Endothelial cell of umbilical vein (primary cell): ENCODE data around the gene AKT3. TPM values are rescaled to one million over a fixed set of nuclear protein-coding genes. Genes with fewer than 3 reads are reported as not detected.
A peak's percentile ranks its signal among the peaks of the same experiment; 100 is the strongest.

Experiments used
- BruUV-seq: library from RNA; stranded (reverse); fragments of 400-500 nt; replicated peaks from 2 replicates; lab custom pipeline; 2021; lab: Mats Ljungman, UMichigan
- CTCF ChIA-PET: fragments of 300-600, 350-600 bp; sonication (Branson Sonifier 250); formaldehyde crosslinking; loops from one replicate; lab custom pipeline; 2021; ENCODE audit warnings: antibody characterized with exemption, inconsistent platforms; lab: Charles Lee
- POLR2A ChIA-PET: fragments of 300-600, 350-600 bp; sonication (Branson Sonifier 250); formaldehyde crosslinking; loops from one replicate; lab custom pipeline; 2021; ENCODE audit warnings: antibody characterized with exemption, inconsistent platforms; lab: Charles Lee
- DNase-seq: peaks from one replicate; pipeline ENCODE4 v3.0.0-alpha.2; 2011; ENCODE audit warnings: low read depth, low spot score
- FAIRE-seq: peaks from 2 replicates; lab custom pipeline; 2011; peaks lifted over from hg19 to GRCh38; lab: Jason Lieb, UNC
- H2AFZ ChIP-seq: 2 replicates; pipeline ENCODE4 v1.6.0; 2012; ENCODE audit warnings: low read depth, low read length, control low read depth, inconsistent platforms
- H3K27ac ChIP-seq: 2 replicates; pipeline ENCODE4 v1.5.1; 2011; ENCODE audit warnings: low read depth, mild to moderate bottlenecking, control low read depth, low read length, moderate library complexity; ENCODE audit not compliant: insufficient read depth
- H3K27me3 ChIP-seq, 2 experiments: 2 replicates each; pipeline versions ENCODE4 v1.6.0 to v1.6.1; 2011; ENCODE audit warnings: low read length in 2 of 2, mixed read lengths in 1 of 2; ENCODE audit not compliant: control insufficient read depth in 2 of 2, insufficient read depth in 2 of 2
- H3K36me3 ChIP-seq, 2 experiments: 2 replicates in 1 of 2; 3 replicates in 1 of 2; pipeline ENCODE4 v1.5.1; 2011; ENCODE audit warnings: low read length in 2 of 2, mild to moderate bottlenecking in 1 of 2, moderate library complexity in 1 of 2; ENCODE audit not compliant: control insufficient read depth in 2 of 2, insufficient read depth in 2 of 2; ENCODE audit errors: extremely low read depth in 1 of 2
- H3K4me1 ChIP-seq: 3 replicates; pipeline ENCODE4 v1.5.1; 2011; ENCODE audit warnings: mild to moderate bottlenecking, low read length; ENCODE audit not compliant: control insufficient read depth, insufficient read depth; ENCODE audit errors: extremely low read depth
- H3K4me2 ChIP-seq: 2 replicates; pipeline ENCODE4 v1.6.1; 2011; ENCODE audit warnings: low read length, control low read depth, mixed read lengths; ENCODE audit not compliant: insufficient read depth
- H3K4me3 ChIP-seq, 3 experiments: fragments of 200-600 bp in 1 of 3; sonication (generic), shearing (Covaris generic) in 1 of 3; replicated peaks in 1 of 3; 2 replicates each; pipeline ENCODE4 v1.5.1; 2011 to 2016; ENCODE audit warnings: control low read depth in 3 of 3, low read length in 3 of 3, mild to moderate bottlenecking in 2 of 3, inconsistent platforms in 1 of 3, low read depth in 1 of 3, moderate library complexity in 1 of 3; ENCODE audit not compliant: insufficient read depth in 1 of 3
- H3K79me2 ChIP-seq: 2 replicates; pipeline ENCODE4 v1.6.0; 2012; ENCODE audit warnings: low read length, inconsistent platforms; ENCODE audit not compliant: control insufficient read depth, insufficient read depth
- H3K9ac ChIP-seq: replicated peaks from 2 replicates; pipeline ENCODE3; 2011; ENCODE audit warnings: low read length, control low read depth; ENCODE audit not compliant: insufficient read depth; ENCODE audit errors: extremely low read depth
- H3K9me1 ChIP-seq: replicated peaks from 3 replicates; pipeline ENCODE4 v1.6.0; 2011; ENCODE audit warnings: mild to moderate bottlenecking, low read length; ENCODE audit not compliant: control insufficient read depth, insufficient read depth; ENCODE audit errors: extremely low read depth
- H3K9me3 ChIP-seq: replicated peaks from 2 replicates; pipeline ENCODE4 v1.5.1; 2012; ENCODE audit warnings: low read length, inconsistent platforms; ENCODE audit not compliant: control insufficient read depth, insufficient read depth
- H4K20me1 ChIP-seq: replicated peaks from 2 replicates; pipeline ENCODE3; 2011; ENCODE audit warnings: mild to moderate bottlenecking, low read length; ENCODE audit not compliant: control insufficient read depth, insufficient read depth; ENCODE audit errors: extremely low read depth
- EZH2 ChIP-seq: IDR thresholded peaks from 2 replicates; pipeline ENCODE4 v1.6.1; 2012; ENCODE audit warnings: borderline replicate concordance, low read depth, mild to moderate bottlenecking, moderate library complexity, low read length, inconsistent platforms; ENCODE audit not compliant: severe bottlenecking
- FOS ChIP-seq: IDR thresholded peaks from 2 replicates; pipeline ENCODE4 v1.6.1; 2011; ENCODE audit warnings: mild to moderate bottlenecking, low read length, moderate library complexity, borderline replicate concordance; ENCODE audit not compliant: insufficient read depth
- GATA2 ChIP-seq: IDR thresholded peaks from 2 replicates; pipeline ENCODE4 v1.7.0; 2011; ENCODE audit warnings: low read depth, mild to moderate bottlenecking, moderate library complexity, mixed read lengths, low read length; ENCODE audit not compliant: insufficient read length, insufficient read depth
- JUN ChIP-seq: IDR thresholded peaks from 2 replicates; pipeline ENCODE4 v1.6.1; 2011; ENCODE audit warnings: borderline replicate concordance, low read depth; ENCODE audit not compliant: insufficient read length, insufficient read depth
- MYC ChIP-seq: IDR thresholded peaks from one replicate; pipeline ENCODE4 v1.6.1; 2011; ENCODE audit warnings: mild to moderate bottlenecking, low read depth, low read length
- POLR2A ChIP-seq: IDR thresholded peaks from 2 replicates; pipeline ENCODE4 v1.6.1; 2012; ENCODE audit warnings: low read depth, mild to moderate bottlenecking, control low read depth, low read length
- POLR2AphosphoS5 ChIP-seq: IDR thresholded peaks from 2 replicates; pipeline ENCODE4 v1.6.1; 2012; ENCODE audit warnings: low read depth, mild to moderate bottlenecking, control low read depth, low read length, moderate library complexity; ENCODE audit not compliant: insufficient read depth
- dilution Hi-C: fragments of 300-500 bp; cut with MboI; formaldehyde crosslinking; loops from one replicate; pipeline ENCODE4 v1.15.0; 2019; ENCODE audit warnings: low sequenced_read_pairs; ENCODE audit not compliant: extremely low pct_ligation_motif_present
- intact Hi-C: fragments of 100-400 bp; cut with micrococcal nuclease; formaldehyde crosslinking; loops from one replicate; pipeline ENCODE4 v1.10.0; 2022
- polyA plus RNA-seq, 4 experiments: library from polyadenylated mRNA; depleted of rRNA in 3 of 4; stranded (reverse) in 3 of 4; unstranded in 1 of 4; fragments of >200 nt; gene quantifications; 2 replicates each; pipeline versions ENCODE4 v1.2.1 to v1.2.3, GENCODE V29; 2011 to 2012; ENCODE audit warnings: missing spikeins in 1 of 4
- total RNA-seq: library from RNA; stranded (reverse); gene quantifications from 2 replicates; pipeline ENCODE4 v1.2.3, GENCODE V29; 2021
- TF ChIP-seq, protein P1 (sequence below): IDR thresholded peaks from 2 replicates; pipeline ENCODE4 v1.6.1; 2011; ENCODE audit not compliant: insufficient read depth, insufficient read length
- TF ChIP-seq, protein P2 (sequence below), 2 donors: IDR thresholded peaks; 1 replicate in 1 of 2; 2 replicates in 1 of 2; pipeline ENCODE4 v1.5.1; 2011; ENCODE audit warnings: low read length in 2 of 2, mild to moderate bottlenecking in 2 of 2, moderate library complexity in 2 of 2, control low read depth in 1 of 2, inconsistent platforms in 1 of 2, low read depth in 1 of 2; ENCODE audit not compliant: insufficient read depth in 1 of 2; ENCODE audit errors: extremely low read depth in 1 of 2

Gene AKT3
- total and polyA plus RNA-seq, 2 donors (not counting 3 experiments of a cell fraction or from before 2014, with no cell fraction given): 20.6 to 97.1 TPM

DNA sequence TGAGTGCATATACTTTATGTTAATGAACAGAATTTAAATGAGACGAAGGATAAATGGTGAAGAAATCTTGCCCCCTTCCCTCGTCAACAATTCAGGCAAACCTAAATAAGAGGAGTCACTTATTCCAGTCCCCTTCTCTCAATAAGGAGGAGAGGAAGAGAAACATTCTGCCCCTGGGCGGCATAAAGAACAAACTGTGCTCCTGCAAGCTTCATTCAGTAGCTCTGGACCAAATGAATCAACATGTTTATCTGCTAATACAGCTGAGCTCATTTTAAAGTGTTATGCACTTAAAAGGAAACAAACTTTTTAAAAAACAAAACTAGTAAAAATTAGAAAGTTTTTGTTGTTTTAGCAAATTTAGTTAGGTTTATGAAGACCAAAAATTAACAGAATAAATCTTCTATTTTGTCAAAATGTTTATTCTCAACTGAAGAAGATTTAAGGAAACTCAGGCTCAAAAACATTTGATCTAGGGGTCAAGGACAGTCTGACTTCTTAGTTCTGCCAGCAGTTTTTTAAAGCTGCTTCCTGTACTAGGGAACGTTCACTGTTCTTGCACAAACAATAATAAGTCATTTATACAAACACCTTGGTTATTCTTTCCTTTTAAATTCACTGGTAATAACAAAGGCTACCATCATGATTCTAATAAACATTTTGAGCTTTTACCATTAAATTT is 58.3 kb downstream of the AKT3 start:
- Histone ChIP-seq H3K4me3 (no peak overlapping the region), H4K20me1 (no peaks in the 10 kb centered on the region), H3K27me3 (no peaks in the 10 kb centered on the region), H3K9me3 (no peaks in the 10 kb centered on the region), H3K4me2 (peak overlapping the region; percentile 72), H3K9ac (no peak overlapping the region), H3K79me2 (peaks cover 40% of the 10 kb centered on the region), H3K36me3 (no peaks in the 10 kb centered on the region), H2AFZ (no peak overlapping the region), H3K27ac (peak overlapping the region; percentile 63), H3K9me1 (no peaks in the 10 kb centered on the region), H3K4me1 (peaks cover 24% of the 10 kb centered on the region)
- DNase-seq: peak; percentile 88
- ChIA-PET CTCF (interaction anchor here (1.1 to 2.1 kb wide), 5 partner anchors 8 to 43 kb away, joined by 3 to 8 read pairs (median 4); no protein-coding TSS in a partner anchor), POLR2A (no interaction called here)
- intact Hi-C loops (loop anchor here (2.0 kb wide), 1 partner anchor 51 kb away; no protein-coding TSS in a partner anchor), dilution Hi-C loops (no loop called here)
- no TSS peak for BruUV-seq
- TF ChIP-seq, protein P1, sequence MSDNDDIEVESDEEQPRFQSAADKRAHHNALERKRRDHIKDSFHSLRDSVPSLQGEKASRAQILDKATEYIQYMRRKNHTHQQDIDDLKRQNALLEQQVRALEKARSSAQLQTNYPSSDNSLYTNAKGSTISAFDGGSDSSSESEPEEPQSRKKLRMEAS: no peak
- TF ChIP-seq GATA2: no peak
- TF ChIP-seq POLR2A: no peak
- TF ChIP-seq POLR2AphosphoS5: no peak
- TF ChIP-seq FOS: no peak
- TF ChIP-seq EZH2: no peak
- TF ChIP-seq, protein P2, sequence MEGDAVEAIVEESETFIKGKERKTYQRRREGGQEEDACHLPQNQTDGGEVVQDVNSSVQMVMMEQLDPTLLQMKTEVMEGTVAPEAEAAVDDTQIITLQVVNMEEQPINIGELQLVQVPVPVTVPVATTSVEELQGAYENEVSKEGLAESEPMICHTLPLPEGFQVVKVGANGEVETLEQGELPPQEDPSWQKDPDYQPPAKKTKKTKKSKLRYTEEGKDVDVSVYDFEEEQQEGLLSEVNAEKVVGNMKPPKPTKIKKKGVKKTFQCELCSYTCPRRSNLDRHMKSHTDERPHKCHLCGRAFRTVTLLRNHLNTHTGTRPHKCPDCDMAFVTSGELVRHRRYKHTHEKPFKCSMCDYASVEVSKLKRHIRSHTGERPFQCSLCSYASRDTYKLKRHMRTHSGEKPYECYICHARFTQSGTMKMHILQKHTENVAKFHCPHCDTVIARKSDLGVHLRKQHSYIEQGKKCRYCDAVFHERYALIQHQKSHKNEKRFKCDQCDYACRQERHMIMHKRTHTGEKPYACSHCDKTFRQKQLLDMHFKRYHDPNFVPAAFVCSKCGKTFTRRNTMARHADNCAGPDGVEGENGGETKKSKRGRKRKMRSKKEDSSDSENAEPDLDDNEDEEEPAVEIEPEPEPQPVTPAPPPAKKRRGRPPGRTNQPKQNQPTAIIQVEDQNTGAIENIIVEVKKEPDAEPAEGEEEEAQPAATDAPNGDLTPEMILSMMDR (IDR thresholded peaks at IDR 0.05; ENCODE audit: extremely low read depth in 1 of 2, insufficient read depth in 1 of 2, low read depth in 1 of 2, low read length in 2 of 2): no peak
- TF ChIP-seq JUN: no peak
- no peak for TF ChIP-seq MYC
- peak; percentile 53 for FAIRE-seq
